Measurements from ENCODE around the gene PEX11G. TPM values are rescaled to one million over a fixed set of nuclear protein-coding genes. Genes with fewer than 3 reads are reported as not detected.

The PEX11G gene
- total RNA-seq, 1 experiment from 2014 or later: 4.3 TPM

DNA sequence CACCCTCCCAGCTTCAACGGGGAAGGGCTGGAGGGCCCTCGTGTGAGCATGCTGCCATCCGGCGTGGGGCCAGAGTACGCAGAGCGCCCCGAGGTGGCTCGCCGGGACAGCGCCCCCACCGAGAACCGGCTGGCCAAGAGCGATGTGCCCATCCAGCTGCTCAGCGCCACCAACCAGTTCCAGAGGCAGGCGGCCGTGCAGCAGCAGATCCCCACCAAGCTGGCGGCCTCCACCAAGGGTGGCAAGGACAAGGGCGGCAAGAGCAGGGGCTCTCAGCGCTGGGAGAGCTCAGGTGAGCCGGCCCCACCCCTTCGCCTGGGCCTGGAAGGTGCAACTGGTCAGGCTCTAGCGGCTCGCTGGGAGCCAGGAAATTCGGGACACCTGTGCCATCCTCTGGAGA, 20.0 kb downstream of the PEX11G start:
- H3K36me3 Mint-ChIP-seq: peaks cover 12% of the 10 kb centered on the region; the same call in 1 of the 2 replicates
- ATAC-seq: no peak
- H3K4me3 Mint-ChIP-seq: no peak overlapping the region
- no peak overlapping the region for H3K27ac Mint-ChIP-seq
- no peak for DNase-seq (ENCODE audit: low spot score)
- TF ChIP-seq PRRX2 (CRISPR knock-in tag; IDR thresholded peaks at IDR 0.05) (no peak), ZNF121 (CRISPR knock-in tag; IDR thresholded peaks at IDR 0.05) (no peak), ELF4 (CRISPR knock-in tag; IDR thresholded peaks at IDR 0.05; ENCODE audit: low read depth) (no peak)
- TF ChIP-seq, protein P1, sequence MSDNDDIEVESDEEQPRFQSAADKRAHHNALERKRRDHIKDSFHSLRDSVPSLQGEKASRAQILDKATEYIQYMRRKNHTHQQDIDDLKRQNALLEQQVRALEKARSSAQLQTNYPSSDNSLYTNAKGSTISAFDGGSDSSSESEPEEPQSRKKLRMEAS (CRISPR knock-in tag; IDR thresholded peaks at IDR 0.05): no peak
- TF ChIP-seq, protein P2, sequence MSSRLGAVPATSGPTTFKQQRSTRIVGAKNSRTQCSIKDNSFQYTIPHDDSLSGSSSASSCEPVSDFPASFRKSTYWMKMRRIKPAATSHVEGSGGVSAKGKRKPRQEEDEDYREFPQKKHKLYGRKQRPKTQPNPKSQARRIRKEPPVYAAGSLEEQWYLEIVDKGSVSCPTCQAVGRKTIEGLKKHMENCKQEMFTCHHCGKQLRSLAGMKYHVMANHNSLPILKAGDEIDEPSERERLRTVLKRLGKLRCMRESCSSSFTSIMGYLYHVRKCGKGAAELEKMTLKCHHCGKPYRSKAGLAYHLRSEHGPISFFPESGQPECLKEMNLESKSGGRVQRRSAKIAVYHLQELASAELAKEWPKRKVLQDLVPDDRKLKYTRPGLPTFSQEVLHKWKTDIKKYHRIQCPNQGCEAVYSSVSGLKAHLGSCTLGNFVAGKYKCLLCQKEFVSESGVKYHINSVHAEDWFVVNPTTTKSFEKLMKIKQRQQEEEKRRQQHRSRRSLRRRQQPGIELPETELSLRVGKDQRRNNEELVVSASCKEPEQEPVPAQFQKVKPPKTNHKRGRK (CRISPR knock-in tag; IDR thresholded peaks at IDR 0.05; ENCODE audit: borderline replicate concordance): no peak
- TF ChIP-seq, protein P3, sequence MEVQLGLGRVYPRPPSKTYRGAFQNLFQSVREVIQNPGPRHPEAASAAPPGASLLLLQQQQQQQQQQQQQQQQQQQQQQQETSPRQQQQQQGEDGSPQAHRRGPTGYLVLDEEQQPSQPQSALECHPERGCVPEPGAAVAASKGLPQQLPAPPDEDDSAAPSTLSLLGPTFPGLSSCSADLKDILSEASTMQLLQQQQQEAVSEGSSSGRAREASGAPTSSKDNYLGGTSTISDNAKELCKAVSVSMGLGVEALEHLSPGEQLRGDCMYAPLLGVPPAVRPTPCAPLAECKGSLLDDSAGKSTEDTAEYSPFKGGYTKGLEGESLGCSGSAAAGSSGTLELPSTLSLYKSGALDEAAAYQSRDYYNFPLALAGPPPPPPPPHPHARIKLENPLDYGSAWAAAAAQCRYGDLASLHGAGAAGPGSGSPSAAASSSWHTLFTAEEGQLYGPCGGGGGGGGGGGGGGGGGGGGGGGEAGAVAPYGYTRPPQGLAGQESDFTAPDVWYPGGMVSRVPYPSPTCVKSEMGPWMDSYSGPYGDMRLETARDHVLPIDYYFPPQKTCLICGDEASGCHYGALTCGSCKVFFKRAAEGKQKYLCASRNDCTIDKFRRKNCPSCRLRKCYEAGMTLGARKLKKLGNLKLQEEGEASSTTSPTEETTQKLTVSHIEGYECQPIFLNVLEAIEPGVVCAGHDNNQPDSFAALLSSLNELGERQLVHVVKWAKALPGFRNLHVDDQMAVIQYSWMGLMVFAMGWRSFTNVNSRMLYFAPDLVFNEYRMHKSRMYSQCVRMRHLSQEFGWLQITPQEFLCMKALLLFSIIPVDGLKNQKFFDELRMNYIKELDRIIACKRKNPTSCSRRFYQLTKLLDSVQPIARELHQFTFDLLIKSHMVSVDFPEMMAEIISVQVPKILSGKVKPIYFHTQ (CRISPR knock-in tag; IDR thresholded peaks at IDR 0.05): no peak
- TF ChIP-seq, protein P4, sequence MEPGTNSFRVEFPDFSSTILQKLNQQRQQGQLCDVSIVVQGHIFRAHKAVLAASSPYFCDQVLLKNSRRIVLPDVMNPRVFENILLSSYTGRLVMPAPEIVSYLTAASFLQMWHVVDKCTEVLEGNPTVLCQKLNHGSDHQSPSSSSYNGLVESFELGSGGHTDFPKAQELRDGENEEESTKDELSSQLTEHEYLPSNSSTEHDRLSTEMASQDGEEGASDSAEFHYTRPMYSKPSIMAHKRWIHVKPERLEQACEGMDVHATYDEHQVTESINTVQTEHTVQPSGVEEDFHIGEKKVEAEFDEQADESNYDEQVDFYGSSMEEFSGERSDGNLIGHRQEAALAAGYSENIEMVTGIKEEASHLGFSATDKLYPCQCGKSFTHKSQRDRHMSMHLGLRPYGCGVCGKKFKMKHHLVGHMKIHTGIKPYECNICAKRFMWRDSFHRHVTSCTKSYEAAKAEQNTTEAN (CRISPR knock-in tag; IDR thresholded peaks at IDR 0.05): no peak
- H3K4me1 Mint-ChIP-seq: no peaks in the 10 kb centered on the region
- ChIA-PET POLR2A (no interaction called here), CTCF (interaction anchor here (0.7 kb wide), 1 partner anchor 99 kb away, joined by 3 read pairs; no protein-coding TSS in a partner anchor)
- H3K9me3 Mint-ChIP-seq: no peaks in the 10 kb centered on the region
- no peaks in the 10 kb centered on the region for H3K27me3 Mint-ChIP-seq (ENCODE audit: low read depth)

DNA sequence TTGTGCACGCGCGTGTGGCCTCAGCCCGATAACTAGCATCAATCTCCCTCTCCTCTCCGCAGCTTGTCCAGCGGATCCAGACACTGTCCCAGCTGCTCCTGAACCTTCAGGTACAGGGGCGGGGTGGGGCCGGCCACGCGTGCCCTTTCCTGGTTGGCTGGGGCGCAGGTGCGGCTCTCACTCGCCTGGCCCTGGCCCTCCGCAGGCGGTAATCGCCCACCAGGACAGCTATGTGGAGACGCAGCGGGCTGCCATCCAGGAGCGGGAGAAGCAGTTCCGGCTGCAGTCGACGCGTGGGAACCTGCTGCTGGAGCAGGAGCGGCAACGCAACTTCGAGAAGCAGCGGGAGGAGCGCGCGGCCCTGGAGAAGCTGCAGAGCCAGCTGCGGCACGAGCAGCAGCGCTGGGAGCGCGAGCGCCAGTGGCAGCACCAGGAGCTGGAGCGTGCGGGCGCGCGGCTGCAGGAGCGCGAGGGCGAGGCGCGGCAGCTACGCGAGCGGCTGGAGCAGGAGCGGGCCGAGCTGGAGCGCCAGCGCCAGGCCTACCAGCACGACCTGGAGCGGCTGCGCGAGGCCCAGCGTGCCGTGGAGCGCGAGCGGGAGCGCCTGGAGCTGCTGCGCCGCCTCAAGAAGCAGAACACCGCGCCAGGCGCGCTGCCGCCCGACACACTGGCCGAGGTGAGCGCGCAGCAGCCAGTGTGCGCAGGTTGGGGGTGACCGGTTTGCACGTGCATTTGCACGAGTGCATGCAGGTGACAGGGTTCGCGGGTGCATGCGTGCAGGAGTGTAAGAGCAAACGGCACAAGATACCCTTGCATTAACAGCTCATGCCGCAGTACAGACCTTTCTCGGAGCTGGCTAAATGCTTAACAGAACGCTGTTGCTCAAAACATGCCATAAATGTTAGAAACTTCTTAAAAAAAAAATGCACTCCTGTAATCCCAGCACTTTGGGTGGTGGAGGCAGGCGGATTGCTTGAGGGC, 21.5 kb downstream of the PEX11G start:
- H3K36me3 Mint-ChIP-seq: peaks cover 12% of the 10 kb centered on the region; the same call in 1 of the 2 replicates
- H3K4me3 Mint-ChIP-seq: no peak overlapping the region
- no peaks in the 10 kb centered on the region for H3K27me3 Mint-ChIP-seq (ENCODE audit: low read depth)
- ChIA-PET POLR2A (no interaction called here), CTCF (interaction anchor here (1.8 kb wide), 1 partner anchor 30 kb away, joined by 6 read pairs; a partner anchor contains a TSS)
- DNase-seq (ENCODE audit: low spot score) (no peak), ATAC-seq (no peak)
- H3K9me3 Mint-ChIP-seq: no peaks in the 10 kb centered on the region
- H3K27ac Mint-ChIP-seq: no peak overlapping the region
- TF ChIP-seq, protein P5, sequence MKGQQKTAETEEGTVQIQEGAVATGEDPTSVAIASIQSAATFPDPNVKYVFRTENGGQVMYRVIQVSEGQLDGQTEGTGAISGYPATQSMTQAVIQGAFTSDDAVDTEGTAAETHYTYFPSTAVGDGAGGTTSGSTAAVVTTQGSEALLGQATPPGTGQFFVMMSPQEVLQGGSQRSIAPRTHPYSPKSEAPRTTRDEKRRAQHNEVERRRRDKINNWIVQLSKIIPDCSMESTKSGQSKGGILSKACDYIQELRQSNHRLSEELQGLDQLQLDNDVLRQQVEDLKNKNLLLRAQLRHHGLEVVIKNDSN (CRISPR knock-in tag; IDR thresholded peaks at IDR 0.05): no peak
- no peak for TF ChIP-seq RELA (CRISPR knock-in tag; IDR thresholded peaks at IDR 0.05; ENCODE audit: borderline replicate concordance)
- no peaks in the 10 kb centered on the region for H3K4me1 Mint-ChIP-seq

DNA sequence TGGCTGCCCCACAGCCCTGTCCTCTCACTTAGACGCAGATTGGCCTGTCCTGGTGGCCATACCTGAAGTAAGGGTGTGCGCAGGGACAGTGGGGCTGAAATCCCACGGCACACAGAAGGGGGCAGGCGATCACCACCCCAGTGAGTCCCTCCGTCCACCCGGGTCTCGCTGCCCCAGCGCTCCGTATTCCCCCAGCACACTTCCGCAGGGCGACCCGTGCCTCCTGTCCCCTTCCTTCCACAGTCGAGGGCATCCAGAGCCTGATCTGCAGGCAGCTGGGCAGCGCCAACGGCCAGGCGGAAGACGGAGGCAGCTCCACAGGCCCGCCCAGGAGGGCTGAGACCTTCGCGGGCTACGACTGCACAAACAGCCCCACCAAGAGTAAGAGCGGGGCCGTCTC, 25.3 kb downstream of the PEX11G start:
- Mint-ChIP-seq H3K4me3 (no peak overlapping the region), H3K27ac (no peak overlapping the region), H3K36me3 (peaks cover 21% of the 10 kb centered on the region; the same call in 1 of the 2 replicates), H3K4me1 (no peaks in the 10 kb centered on the region), H3K27me3 (ENCODE audit: low read depth) (no peaks in the 10 kb centered on the region), H3K9me3 (no peaks in the 10 kb centered on the region)
- DNase-seq (ENCODE audit: low spot score): no peak
- no peak for ATAC-seq
- ChIA-PET POLR2A (no interaction called here), CTCF (interaction anchor here (0.8 to 2.6 kb wide), 3 partner anchors 34 to 109 kb away, joined by 3 to 13 read pairs (median 6); a partner anchor contains a TSS)
- no peak for TF ChIP-seq HMGA2 (CRISPR knock-in tag; IDR thresholded peaks at IDR 0.05)
- TF ChIP-seq, protein P6, sequence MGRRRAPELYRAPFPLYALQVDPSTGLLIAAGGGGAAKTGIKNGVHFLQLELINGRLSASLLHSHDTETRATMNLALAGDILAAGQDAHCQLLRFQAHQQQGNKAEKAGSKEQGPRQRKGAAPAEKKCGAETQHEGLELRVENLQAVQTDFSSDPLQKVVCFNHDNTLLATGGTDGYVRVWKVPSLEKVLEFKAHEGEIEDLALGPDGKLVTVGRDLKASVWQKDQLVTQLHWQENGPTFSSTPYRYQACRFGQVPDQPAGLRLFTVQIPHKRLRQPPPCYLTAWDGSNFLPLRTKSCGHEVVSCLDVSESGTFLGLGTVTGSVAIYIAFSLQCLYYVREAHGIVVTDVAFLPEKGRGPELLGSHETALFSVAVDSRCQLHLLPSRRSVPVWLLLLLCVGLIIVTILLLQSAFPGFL (CRISPR knock-in tag; IDR thresholded peaks at IDR 0.05; ENCODE audit: borderline replicate concordance): no peak
- no peak for TF ChIP-seq IRF2 (CRISPR knock-in tag; IDR thresholded peaks at IDR 0.05; ENCODE audit: borderline replicate concordance, low read depth)
- TF ChIP-seq FOXJ3 (CRISPR knock-in tag; IDR thresholded peaks at IDR 0.05; ENCODE audit: borderline replicate concordance): no peak
- TF ChIP-seq MXD4 (CRISPR knock-in tag; IDR thresholded peaks at IDR 0.05; ENCODE audit: borderline replicate concordance): no peak

All from WTC11 (cell line).